COR-L47 (cell line): ENCODE data around the gene AIMP1.
"Not testable (repeated sequence)": the region's sequence is repeated elsewhere in the genome, so short reads cannot be mapped to it uniquely, and the experiment has no call there.

Experiments
- DNase-seq: peaks from one replicate; lab custom pipeline; 2025; lab: John Stamatoyannopoulos, UW

The AIMP1 gene

DNA sequence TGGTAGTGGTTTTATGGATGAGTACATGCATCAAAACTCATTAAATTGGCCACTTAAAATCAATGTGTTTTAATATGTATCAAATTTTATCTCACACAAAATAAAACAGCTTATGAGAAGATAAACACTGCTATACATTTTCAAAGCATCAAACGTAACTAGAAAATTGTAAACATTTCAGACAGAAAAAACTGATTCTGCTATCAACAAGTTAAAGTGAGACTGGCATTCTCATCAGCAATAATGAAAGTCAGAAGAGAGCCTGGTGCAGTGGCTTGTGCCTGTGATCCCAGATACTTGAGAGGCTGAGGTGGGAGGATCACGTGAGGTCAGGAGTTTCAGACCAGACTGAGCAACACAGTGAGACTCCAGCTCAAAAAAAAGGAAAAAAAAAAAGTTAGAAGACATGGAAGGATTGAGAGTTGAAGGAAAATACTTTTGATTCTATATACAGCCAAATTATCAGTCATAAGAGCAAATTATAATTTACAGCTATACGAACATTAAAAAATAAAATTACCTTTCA lies 3.3 kb upstream of the AIMP1 start:
- no peak for DNase-seq

- no peak for DNase-seq
These were observed 1.4 kb upstream of the AIMP1 start for GRCh38 chr4:106314960-106315359.

- DNase-seq = no peak
These were observed 828 bp upstream of the AIMP1 start for GRCh38 chr4:106315476-106315967.

DNA sequence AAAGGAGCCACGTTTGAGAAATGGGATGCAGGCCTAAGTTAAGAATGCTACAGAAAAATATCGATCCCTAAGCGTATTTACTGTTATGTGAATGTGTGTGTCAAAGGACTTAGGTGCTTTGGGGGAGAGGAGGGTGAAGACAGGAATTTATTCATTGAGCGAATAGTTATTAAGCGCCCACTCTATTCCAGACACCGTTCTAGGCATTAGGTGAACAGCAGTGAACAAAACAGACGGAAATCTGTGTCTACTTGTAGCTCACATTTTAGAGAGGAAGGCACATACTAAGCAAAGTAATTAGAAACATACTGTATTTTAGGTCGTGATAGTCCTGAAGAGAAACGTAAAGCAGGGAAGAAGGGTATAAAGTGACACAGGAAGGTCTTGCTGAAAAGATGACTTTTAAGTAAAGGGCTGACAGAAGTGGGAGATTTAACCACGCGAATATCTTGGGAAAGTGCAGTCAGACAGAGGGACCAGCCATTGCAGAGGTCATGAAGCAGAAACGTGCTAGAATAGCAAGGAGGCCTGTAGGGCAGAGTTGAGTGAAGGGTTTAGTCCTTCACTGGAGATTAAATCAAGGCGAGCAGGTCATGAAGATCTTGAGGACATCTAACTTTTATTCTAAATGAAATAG lies 541 bp downstream of the AIMP1 start:
- peak; percentile 0 for DNase-seq

DNA sequence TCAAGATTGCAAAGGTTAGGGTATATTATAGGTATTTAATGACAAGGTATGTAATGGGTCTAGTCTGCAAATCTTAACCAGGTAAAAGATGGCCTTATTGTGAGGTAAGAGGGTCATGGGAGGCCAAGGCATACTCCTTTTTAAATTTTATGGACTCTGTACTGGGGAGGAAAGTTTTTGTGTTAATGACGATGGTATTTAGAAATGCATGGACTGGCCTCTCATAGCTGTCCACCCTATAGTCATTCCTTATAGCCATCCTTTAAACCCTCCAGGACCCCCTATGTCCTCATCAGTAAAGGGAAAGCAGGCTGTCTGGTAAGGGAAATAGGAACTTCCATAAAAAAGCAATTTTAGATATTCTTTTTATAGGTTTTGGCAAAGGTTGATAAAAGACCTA lies 1.5 kb downstream of the AIMP1 start:
- DNase-seq = no peak

GRCh38 chr4:106318511-106318910 lies 2.2 kb downstream of the AIMP1 start:
- DNase-seq = no peak

- DNase-seq = no peak
These were observed 3.9 kb downstream of the AIMP1 start for GRCh38 chr4:106320235-106320634.

DNA sequence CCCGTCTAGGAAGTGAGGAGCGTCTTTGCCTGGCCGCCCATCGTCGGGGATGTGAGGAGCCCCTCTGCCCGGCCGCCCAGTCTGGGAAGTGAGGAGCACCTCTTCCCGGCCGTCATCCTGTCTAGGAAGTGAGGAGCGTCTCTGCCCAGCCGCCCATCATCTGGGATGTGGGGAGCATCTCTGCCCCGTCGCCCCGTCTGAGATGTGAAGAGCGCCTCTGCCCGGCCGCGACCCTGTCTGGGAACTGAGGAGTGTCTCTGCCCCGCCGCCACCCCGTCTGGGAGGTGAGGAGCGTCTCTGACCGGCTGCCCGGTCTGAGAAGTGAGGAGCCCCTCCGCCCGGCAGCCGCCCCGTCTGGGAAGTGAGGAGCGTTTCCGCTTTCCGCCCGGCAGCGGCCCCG lies 4.8 kb downstream of the AIMP1 start:
- not testable (repeated sequence) for DNase-seq

DNA sequence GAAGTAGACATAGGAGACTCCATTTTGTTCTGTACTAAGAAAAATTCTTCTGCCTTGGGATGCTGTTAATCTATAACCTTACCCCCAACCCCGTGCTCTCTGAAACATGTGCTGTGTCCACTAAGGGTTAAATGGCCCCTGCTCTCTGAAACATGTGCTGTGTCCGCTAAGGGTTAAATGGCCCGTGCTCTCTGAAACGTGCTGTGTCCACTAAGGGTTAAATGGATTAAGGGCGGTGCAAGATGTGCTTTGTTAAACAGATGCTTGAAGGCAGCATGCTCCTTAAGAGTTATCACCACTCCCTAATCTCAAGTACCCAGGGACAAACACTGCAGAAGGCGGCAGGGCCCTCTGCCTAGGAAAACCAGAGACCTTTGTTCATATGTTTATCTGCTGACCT lies 5.5 kb downstream of the AIMP1 start:
- DNase-seq = not testable (repeated sequence)

DNA sequence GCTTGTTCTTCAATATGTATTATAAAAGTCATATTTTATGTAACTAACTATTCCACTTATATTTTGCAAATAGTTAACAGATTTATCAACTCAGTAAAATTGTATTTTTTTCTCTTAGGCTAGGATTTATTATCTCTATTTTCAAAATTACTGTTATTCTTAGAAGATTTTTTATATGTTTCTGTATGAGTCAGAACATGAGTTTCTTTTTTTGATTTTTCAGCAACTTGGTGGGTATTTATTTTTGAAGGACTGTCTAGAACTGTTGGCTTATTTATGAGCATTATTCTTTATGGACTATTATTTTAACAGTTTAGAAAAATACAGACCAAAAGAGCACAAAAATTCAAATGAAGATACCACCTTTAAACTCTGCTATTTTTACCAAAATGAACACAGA lies 6.8 kb downstream of the AIMP1 start:
- DNase-seq = no peak

GRCh38 chr4:106325800-106326199 lies 9.4 kb downstream of the AIMP1 start:
- DNase-seq = no peak

GRCh38 chr4:106329041-106329618 lies 12.8 kb downstream of the AIMP1 start:
- peak; percentile 5 for DNase-seq

DNA sequence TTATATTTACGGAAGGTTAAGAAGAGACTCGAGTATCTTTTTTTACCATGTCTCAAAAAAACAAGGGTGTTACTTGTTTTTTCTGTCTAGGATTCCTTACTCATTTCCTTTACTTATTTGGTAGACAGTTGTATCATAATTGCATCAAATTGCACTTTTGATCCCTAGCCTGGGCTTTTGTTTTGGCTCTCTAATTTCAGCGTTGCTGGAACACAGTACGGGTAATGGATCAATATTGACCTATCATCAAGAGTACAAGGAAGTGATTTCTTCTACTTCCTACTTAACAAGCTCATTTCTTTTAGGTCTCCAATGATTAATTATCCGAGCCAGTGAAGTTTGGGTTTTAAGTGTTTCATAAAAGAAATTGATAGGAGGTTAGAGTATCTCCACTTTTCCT lies 16.8 kb downstream of the AIMP1 start:
- DNase-seq = no peak

- DNase-seq = no peak
These were observed 18.6 kb downstream of the AIMP1 start for GRCh38 chr4:106334741-106335470.

DNA sequence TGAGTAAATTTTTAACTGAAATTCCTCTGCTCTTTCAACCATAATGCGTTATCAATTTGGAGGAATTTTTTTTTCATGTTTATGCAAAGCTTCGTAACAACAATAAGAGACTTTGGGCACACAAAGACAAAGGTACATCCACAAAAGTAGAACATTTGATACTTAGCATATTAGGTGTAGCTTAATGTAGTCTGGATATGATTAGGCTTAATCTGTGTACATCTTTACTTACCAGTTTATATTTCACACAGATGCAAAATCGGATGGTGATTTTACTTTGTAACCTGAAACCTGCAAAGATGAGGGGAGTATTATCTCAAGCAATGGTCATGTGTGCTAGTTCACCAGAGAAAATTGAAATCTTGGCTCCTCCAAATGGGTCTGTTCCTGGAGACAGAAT lies 20.3 kb downstream of the AIMP1 start:
- DNase-seq = no peak

GRCh38 chr4:106337916-106338315 lies 21.6 kb downstream of the AIMP1 start:
- no peak for DNase-seq

- no peak for DNase-seq
These were observed 22.3 kb downstream of the AIMP1 start for GRCh38 chr4:106338671-106339070.

DNA sequence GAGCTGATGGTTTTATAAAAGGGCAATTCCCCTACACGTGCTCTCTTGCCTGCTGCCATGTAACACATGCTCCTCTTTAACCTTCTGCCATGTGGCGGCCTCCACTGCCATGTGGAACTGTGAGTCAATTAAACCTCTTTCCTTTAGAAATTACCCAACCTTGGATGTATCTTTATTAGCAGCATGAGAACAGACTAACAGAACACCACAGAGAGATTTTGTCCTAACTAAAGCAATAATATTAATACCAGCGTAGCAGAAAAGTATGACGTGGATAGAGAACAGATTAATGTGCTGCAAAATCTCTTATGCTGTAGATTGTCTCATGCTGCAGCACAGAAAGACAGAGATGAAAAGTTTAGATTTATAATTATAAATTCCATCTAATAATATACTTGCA lies 23.1 kb downstream of the AIMP1 start:
- no peak for DNase-seq

- no peak for DNase-seq
These were observed 24.4 kb downstream of the AIMP1 start for GRCh38 chr4:106340774-106341173.

DNA sequence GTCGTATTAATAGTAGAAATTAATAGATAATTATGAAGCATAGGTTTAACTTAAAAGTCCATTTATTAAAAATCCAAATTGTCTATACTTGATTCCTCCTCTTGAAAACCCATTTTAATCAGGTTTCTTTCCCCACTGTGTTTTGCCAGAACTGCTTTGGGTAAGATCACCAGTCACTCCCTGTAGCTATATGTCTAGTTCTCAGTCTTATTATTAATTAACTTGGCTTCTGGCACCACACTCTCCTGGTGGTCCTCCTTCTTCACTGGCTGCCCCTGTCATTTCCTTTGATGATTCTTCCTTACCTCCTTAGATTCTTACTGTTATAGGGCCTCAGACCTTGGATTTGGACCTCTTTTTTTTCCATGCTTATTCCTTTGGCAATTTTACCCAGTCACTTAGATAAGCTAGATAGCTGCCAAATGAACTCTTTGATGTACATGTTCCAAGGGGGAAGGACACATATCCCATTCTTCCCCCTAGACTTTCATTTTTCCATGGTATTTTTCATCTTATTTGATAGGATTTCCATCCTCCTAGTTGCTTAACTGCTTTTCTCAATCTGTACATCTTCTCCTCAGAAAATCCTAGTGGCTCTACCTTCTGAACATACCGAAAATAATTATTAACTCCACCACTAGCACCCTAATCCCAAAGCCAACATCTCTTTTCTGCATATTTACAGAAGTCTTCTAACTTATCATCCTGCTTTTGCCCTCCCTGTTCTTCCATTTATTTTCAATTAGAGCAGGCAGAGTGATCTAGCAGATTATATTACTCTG lies 27.7 kb downstream of the AIMP1 start:
- DNase-seq = no peak

DNA sequence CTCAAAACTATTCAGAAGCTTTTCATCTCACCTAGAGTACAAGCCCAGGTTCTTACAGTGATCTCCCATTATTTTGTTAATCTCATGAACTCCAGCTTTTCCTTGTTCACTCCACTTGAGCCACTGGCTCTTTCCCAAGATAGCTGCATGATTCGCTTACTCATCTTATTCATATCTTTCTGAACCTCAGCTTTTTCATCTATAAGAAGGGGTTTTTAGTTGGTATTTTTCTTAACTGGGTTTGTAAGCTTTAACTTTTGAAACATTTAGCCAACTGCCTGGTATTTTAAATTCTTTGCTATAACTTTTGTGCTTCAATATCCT lies 28.3 kb downstream of the AIMP1 start:
- DNase-seq = no peak

GRCh38 chr4:106347167-106347566 lies 30.8 kb downstream of the AIMP1 start:
- DNase-seq = no peak
